Psoas muscle (tissue), 8 donors: ENCODE results near the gene IRF9. TPM values are rescaled to one million over a fixed set of nuclear protein-coding genes. Genes with fewer than 3 reads are reported as not detected.

Experiments
- ATAC-seq, 4 donors: fragments of 200-7000 bp; cut with Tn5 transposase; one replicate each; pipeline ENCODE4 v1.9.1; 2020; ENCODE audit warnings: moderate library complexity in 3 of 4, mild to moderate bottlenecking in 2 of 4
- DNase-seq, 2 donors: peaks; one replicate each; pipeline ENCODE4 v3.0.0-alpha.2; 2020
- H3K27ac ChIP-seq: fragments of 200-600 bp; one replicate; pipeline ENCODE4 v1.8.0; 2022
- H3K27me3 ChIP-seq, 3 donors: fragments of 200-600 bp in 1 of 3; one replicate each; pipeline versions ENCODE4 v1.6.1 to v1.8.0; 2013 to 2022; ENCODE audit warnings: low read length in 2 of 3, mild to moderate bottlenecking in 2 of 3, moderate library complexity in 1 of 3; ENCODE audit not compliant: insufficient read depth in 3 of 3
- H3K36me3 ChIP-seq, 2 donors: fragments of 200-600 bp in 1 of 2; one replicate each; pipeline versions ENCODE4 v1.6.1 to v1.8.0; 2013 to 2022; ENCODE audit warnings: low read depth in 1 of 2, mild to moderate bottlenecking in 1 of 2, moderate library complexity in 1 of 2; ENCODE audit not compliant: insufficient read depth in 1 of 2
- H3K4me1 ChIP-seq: fragments of 200-600 bp; one replicate; pipeline ENCODE4 v1.8.0; 2022
- H3K4me3 ChIP-seq: fragments of 200-600 bp; one replicate; pipeline ENCODE4 v1.8.0; 2022; ENCODE audit warnings: mild to moderate bottlenecking
- H3K9me3 ChIP-seq: fragments of 200-600 bp; one replicate; pipeline ENCODE4 v1.8.0; 2022
- WGBS, 3 donors: extraction: QIAGEN DNeasy Blood & Tissue Kit; methylation state at CpG; one replicate each; pipeline versions ENCODE4 v1.1.6 to v1.1.7; 2013; 5-methylcytosine and 5-hydroxymethylcytosine counted together
- intact Hi-C, 2 donors: fragments of 100-400 bp; cut with DNase I; formaldehyde crosslinking; loops; one replicate each; pipeline versions ENCODE4 v1.11.0 to v1.14.2; 2022
- polyA plus RNA-seq, 3 donors: library from polyadenylated mRNA; stranded (reverse); fragments of 200-250 nt; gene quantifications; one replicate each; pipeline ENCODE4 v1.2.3, GENCODE V29; 2013
- total RNA-seq, 4 donors: library from RNA; stranded (reverse); fragmentation: NEBNext Ultra II Directional in 2 of 4; extraction: Animal tissue kit (Norgen Biotek cat#: 25700) in 2 of 4; gene quantifications; one replicate each; pipeline versions ENCODE4 v1.2.1 to v1.2.4, GENCODE V29; 2021 to 2023
- TF ChIP-seq, protein P1 (sequence below): fragments of 200-600 bp; IDR thresholded peaks from one replicate; pipeline ENCODE4 v1.8.0; 2022; ENCODE audit warnings: antibody characterized with exemption
- donor health status: healthy with polysubstance abuse.
- donor health status: DM: no; HTN: no; CAD: no; lungs with moderate emphysema.
- donor health status: Bipolar disorder and iron deficiency.
- donor health status: healthy.
- donor health status: DM: yes; HTN: yes; CAD: no.
- donor health status: DM: no; HTN: no; CAD: no.
- donor health status: DM: no; HTN: no; CAD: no.
- donor health status: DM: yes; HTN: yes; CAD: no.

Gene IRF9
- total and polyA plus RNA-seq, 7 donors, result 7.9 to 21.6 (median 14.2) TPM

DNA sequence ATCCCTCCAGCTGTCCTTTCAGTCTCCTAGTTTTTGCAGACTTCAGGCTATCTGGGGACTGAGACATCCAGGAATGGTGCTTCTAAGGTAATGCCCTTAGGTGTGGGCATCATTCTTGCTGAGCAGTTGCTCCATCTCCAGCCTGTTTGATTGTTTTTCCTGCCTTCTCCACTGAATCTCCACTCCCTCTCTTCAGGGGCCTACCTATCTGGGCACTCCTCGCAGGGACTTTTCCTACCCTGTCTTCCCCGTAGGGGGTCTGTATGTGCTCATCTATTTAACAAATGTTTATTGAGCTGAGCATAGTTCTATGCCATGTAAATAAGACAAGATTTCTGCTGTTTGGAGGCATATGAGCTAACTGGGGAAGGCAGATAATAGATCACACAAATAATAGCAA lies 28.1 kb upstream of the IRF9 start:
- intact Hi-C loops, result no loop called here

DNA sequence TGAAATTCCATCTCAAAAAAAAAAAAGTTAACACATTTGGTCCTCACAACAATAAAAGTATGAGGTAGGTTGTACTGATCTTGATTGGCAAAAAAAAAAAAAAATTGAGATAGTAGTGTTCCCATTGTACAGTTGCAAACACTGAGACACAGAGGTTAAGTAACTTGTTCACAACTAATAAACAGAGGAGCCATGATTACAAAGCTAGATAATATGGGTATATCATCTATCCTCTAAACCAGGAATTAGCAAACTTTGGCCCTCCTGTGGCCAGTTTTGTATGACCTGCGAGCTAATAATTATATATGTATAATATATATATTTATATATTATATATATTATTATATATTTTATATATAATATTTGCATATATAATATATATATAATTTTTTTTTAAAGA lies 27.3 kb upstream of the IRF9 start:
- TF ChIP-seq, protein P1, sequence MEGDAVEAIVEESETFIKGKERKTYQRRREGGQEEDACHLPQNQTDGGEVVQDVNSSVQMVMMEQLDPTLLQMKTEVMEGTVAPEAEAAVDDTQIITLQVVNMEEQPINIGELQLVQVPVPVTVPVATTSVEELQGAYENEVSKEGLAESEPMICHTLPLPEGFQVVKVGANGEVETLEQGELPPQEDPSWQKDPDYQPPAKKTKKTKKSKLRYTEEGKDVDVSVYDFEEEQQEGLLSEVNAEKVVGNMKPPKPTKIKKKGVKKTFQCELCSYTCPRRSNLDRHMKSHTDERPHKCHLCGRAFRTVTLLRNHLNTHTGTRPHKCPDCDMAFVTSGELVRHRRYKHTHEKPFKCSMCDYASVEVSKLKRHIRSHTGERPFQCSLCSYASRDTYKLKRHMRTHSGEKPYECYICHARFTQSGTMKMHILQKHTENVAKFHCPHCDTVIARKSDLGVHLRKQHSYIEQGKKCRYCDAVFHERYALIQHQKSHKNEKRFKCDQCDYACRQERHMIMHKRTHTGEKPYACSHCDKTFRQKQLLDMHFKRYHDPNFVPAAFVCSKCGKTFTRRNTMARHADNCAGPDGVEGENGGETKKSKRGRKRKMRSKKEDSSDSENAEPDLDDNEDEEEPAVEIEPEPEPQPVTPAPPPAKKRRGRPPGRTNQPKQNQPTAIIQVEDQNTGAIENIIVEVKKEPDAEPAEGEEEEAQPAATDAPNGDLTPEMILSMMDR, result no peak
- 88 to 92% (median 90%) methylated on average over 1 of the region's 1 CpG for WGBS, 3 donors

More for the DNA sequence above, 28.1 kb upstream of the IRF9 start:
- Histone ChIP-seq H3K4me1 (peaks cover 41% of the 10 kb centered on the region), H3K27me3 (no peaks in the 10 kb centered on the region), H3K9me3 (no peaks in the 10 kb centered on the region), H3K36me3 (peaks cover 0 to 9% of the 10 kb centered on the region in 2 donors), H3K4me3 (peak overlapping the region; percentile 68), H3K27ac (peak overlapping the region; percentile 96)
- TF ChIP-seq, protein P1, result no peak
- DNase-seq (no peak), ATAC-seq (no peak)
- 60 to 80% (median 62%) methylated on average over 2 of the region's 2 CpGs for WGBS, 3 donors

DNA sequence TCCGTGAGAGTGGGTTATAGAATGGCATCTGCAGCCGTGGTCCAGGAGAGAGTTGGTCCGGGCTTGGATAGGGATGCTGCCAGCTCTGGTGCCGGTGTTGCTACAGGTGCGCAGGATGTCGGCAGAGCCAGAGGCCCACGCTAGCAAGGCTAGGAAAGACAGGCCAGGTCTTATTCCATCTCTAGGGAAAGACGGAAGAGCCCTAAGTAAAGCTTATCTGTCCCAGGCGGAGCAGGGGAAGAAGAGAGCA lies 25.6 kb upstream of the IRF9 start:
- 3 to 4% (median 4%) methylated on average over 9 of the region's 9 CpGs for WGBS, 3 donors
- H3K27me3 ChIP-seq, result no peaks in the 10 kb centered on the region
- no peak for ATAC-seq
- peaks cover 0 to 25% of the 10 kb centered on the region in 2 donors for H3K36me3 ChIP-seq
- DNase-seq, result no peak
- TF ChIP-seq, protein P1, result no peak
- H3K27ac ChIP-seq, result peak overlapping the region; percentile 96
- intact Hi-C loops, result no loop called here
- peaks cover 58% of the 10 kb centered on the region for H3K4me1 ChIP-seq
- H3K9me3 ChIP-seq, result no peaks in the 10 kb centered on the region
- H3K4me3 ChIP-seq, result peak overlapping the region; percentile 100

More for the DNA sequence above, 27.3 kb upstream of the IRF9 start:
- H3K4me3 ChIP-seq, result no peak overlapping the region
- peaks cover 0 to 17% of the 10 kb centered on the region in 2 donors for H3K36me3 ChIP-seq
- ATAC-seq, result no peak
- peak overlapping the region; percentile 96 for H3K27ac ChIP-seq
- no peak for DNase-seq
- H3K4me1 ChIP-seq, result peaks cover 48% of the 10 kb centered on the region
- intact Hi-C loops, result no loop called here
- no peaks in the 10 kb centered on the region for H3K9me3 ChIP-seq
- H3K27me3 ChIP-seq, result no peaks in the 10 kb centered on the region

DNA sequence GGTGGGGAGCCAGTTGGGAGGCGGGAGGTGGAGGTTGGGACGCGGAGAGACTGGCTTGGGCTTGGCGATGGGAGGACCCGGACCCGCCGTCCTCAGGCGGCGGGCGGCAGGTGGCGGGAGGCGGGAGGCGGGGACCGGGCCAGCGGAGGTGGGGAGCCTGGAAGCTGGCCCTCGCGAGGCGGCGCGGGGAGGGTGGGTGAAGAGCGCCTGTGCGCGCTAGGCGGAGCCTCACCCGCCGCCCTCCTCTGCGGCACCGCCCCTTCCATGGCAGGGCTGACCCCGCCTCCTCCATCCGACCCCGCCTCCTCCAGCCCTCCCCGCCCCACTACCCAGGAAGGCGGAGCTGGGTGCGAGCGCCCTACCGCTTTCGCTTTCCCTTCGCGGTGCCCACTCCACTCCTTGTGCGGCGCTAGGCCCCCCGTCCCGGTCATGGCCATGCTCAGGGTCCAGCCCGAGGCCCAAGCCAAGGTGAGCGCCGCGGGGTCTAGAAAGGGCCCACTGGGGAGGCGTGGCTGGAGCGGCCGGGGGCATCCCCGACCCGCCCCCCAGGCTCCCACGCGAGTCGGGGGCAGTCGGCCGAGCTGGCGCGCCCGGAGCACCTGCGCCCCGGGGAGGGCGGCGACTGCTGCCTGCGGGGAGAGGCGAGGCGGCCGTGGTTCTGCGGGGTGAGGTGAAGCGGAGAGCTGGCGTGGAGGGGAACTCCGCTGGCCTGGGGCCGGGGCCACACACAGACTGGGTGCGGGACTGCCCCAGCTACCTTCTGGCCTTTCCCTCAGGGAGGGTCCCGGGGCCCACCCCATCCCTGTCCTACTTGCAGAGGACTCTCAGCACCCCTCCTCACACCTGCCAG lies 25.0 kb upstream of the IRF9 start, which contains the start of gene PSME1:
Gene PSME1, plus strand, starts transcription at position 361 of the 850 bp plus-strand sequence. Its CDS starts 69 bp downstream, at position 430.
- ATAC-seq, result peak; percentile 82 to 86 (median 86)
- intact Hi-C loops, result no loop called here
- TF ChIP-seq, protein P1, result no peak
- DNase-seq, result peak; percentile 93 to 97
- 0 to 1% (median 1%) methylated on average over 29 to 74 of the region's 75 CpGs for WGBS, 3 donors
- Histone ChIP-seq H3K27ac (peak within 1 kb of the TSS; percentile 96), H3K4me3 (peak within 1 kb of the TSS; percentile 100), H3K4me1 (peaks cover 53% of the 10 kb centered on the region), H3K36me3 (peaks cover 0 to 25% of the 10 kb centered on the region in 2 donors), H3K9me3 (no peaks in the 10 kb centered on the region), H3K27me3 (no peaks in the 10 kb centered on the region)
